ENCODE data around the gene TADA1. TPM values are rescaled to one million over a fixed set of nuclear protein-coding genes. Genes with fewer than 3 reads are reported as not detected.
"Not testable (repeated sequence)": the region's sequence is repeated elsewhere in the genome, so short reads cannot be mapped to it uniquely, and the experiment has no call there.

Gene TADA1
- total and polyA plus RNA-seq, 11 donors: 5.6 to 10.8 (median 9.3) TPM

- H3K9me3 ChIP-seq: no peaks in the 10 kb centered on the region
- H3K27ac ChIP-seq: peak within 1 kb of the TSS; percentile 81 to 96 (median 92)
- ATAC-seq (peak; percentile 83 to 97 (median 96)), DNase-seq (peak; percentile 94 to 96 (median 96))
- no peaks in the 10 kb centered on the region for H3K27me3 ChIP-seq
- intact Hi-C loops (cut with DNase I): loop anchor here in 3 of 10 donors (2.0 to 5.0 kb wide), 2 partner anchors 38 kb away; partner anchors contain the start of gene TADA1 (in 3 of the 3)
- H3K4me3 ChIP-seq: peak within 1 kb of the TSS; percentile 59 to 89 (median 79)
- TF ChIP-seq, protein P1, sequence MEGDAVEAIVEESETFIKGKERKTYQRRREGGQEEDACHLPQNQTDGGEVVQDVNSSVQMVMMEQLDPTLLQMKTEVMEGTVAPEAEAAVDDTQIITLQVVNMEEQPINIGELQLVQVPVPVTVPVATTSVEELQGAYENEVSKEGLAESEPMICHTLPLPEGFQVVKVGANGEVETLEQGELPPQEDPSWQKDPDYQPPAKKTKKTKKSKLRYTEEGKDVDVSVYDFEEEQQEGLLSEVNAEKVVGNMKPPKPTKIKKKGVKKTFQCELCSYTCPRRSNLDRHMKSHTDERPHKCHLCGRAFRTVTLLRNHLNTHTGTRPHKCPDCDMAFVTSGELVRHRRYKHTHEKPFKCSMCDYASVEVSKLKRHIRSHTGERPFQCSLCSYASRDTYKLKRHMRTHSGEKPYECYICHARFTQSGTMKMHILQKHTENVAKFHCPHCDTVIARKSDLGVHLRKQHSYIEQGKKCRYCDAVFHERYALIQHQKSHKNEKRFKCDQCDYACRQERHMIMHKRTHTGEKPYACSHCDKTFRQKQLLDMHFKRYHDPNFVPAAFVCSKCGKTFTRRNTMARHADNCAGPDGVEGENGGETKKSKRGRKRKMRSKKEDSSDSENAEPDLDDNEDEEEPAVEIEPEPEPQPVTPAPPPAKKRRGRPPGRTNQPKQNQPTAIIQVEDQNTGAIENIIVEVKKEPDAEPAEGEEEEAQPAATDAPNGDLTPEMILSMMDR (IDR thresholded peaks at IDR 0.05): peak in 3 of 12 donors; percentile 8 to 12 (median 11)
- peak in 1 of 2 donors; percentile 81 for TF ChIP-seq POLR2A (IDR thresholded peaks at IDR 0.05)
- WGBS, 4 donors: 0 to 1% (median 0%) methylated on average over 19 to 63 of the region's 63 CpGs
- peaks cover 4 to 53% (median 48%) of the 10 kb centered on the region in 12 donors for H3K4me1 ChIP-seq
- peaks cover 2 to 32% (median 30%) of the 10 kb centered on the region in 9 donors for H3K36me3 ChIP-seq
Observed at GRCh38 chr1:166838766-166839599, 37.1 kb downstream of the TADA1 start, which contains the start of gene POGK. TSS of gene POGK (plus strand) at chr1:166839475. CDS start at chr1:166840957, 1,482 bp downstream.

GRCh38 chr1:166836733-166837132 lies 39.3 kb downstream of the TADA1 start:
- peaks cover 4 to 30% (median 26%) of the 10 kb centered on the region in 12 donors for H3K4me1 ChIP-seq
- no peaks in the 10 kb centered on the region for H3K9me3 ChIP-seq
- 95 to 97% (median 97%) methylated on average over 4 of the region's 4 CpGs for WGBS, 4 donors
- intact Hi-C loops (cut with DNase I): loop anchor here in 1 of 10 donors (5.0 kb wide), 1 partner anchor 41 kb away; the partner anchor contains the start of gene TADA1
- peaks cover 0 to 10% (median 8%) of the 10 kb centered on the region in 9 donors for H3K36me3 ChIP-seq
- DNase-seq (no peak), ATAC-seq (no peak)
- H3K27me3 ChIP-seq: no peaks in the 10 kb centered on the region
- no peak overlapping the region for H3K4me3 ChIP-seq
- no peak for TF ChIP-seq POLR2A (IDR thresholded peaks at IDR 0.05)
- TF ChIP-seq, protein P1 (IDR thresholded peaks at IDR 0.05): no peak
- no peak overlapping the region for H3K27ac ChIP-seq

DNA sequence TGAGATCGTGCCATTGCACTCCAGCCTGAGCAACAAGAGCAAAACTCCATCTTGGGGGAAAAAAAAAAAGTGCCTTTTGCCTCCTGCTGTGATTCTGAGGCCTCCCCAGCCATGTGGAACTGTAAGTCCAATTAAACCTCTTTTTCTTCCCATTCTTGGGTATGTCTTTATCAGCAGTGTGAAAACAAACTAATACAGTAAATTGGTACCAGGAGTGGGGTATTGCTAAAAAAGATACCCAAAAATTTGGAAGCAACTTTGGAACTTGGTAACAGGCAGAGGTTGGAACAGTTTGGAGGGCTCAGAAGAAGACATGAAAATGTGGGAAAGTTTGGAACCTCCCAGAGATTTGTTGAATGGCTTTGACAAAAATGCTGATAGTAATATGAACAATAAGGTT lies 46.3 kb downstream of the TADA1 start:
- peaks cover 0 to 29% (median 15%) of the 10 kb centered on the region in 12 donors for H3K9me3 ChIP-seq
- WGBS, 4 donors: 50 to 76% (median 64%) methylated on average over 1 of the region's 1 CpG
- DNase-seq; H3K27ac ChIP-seq; H3K4me3 ChIP-seq; H3K27me3 ChIP-seq; H3K4me1 ChIP-seq; ATAC-seq; intact Hi-C loops (cut with DNase I); H3K36me3 ChIP-seq: not testable (repeated sequence)

GRCh38 chr1:166827426-166827825 lies 48.6 kb downstream of the TADA1 start:
- intact Hi-C loops (cut with DNase I): no loop called here
- no peak for ATAC-seq
- Histone ChIP-seq H3K4me1 (no peaks in the 10 kb centered on the region), H3K27ac (no peak overlapping the region), H3K4me3 (no peak overlapping the region), H3K27me3 (no peaks in the 10 kb centered on the region), H3K9me3 (peaks cover 0 to 29% (median 15%) of the 10 kb centered on the region in 12 donors), H3K36me3 (no peaks in the 10 kb centered on the region)
- TF ChIP-seq POLR2A (IDR thresholded peaks at IDR 0.05): no peak
- TF ChIP-seq, protein P1 (IDR thresholded peaks at IDR 0.05): no peak
- no peak for DNase-seq
